Astrocyte (in vitro differentiated cells and primary cell): ENCODE data around the gene EXOC6.
A peak's percentile ranks its signal among the peaks of the same experiment; 100 is the strongest.

Source experiments
- CTCF ChIP-seq: IDR thresholded peaks from 2 replicates; pipeline ENCODE4 v1.5.1; 2011; ENCODE audit warnings: low read depth, mild to moderate bottlenecking, inconsistent platforms, low read length, moderate library complexity; ENCODE audit not compliant: insufficient read depth
- EZH2 ChIP-seq: IDR thresholded peaks from 2 replicates; pipeline ENCODE4 v1.6.1; 2012; ENCODE audit warnings: mild to moderate bottlenecking, low read length, inconsistent platforms; ENCODE audit not compliant: insufficient read depth

DNA sequence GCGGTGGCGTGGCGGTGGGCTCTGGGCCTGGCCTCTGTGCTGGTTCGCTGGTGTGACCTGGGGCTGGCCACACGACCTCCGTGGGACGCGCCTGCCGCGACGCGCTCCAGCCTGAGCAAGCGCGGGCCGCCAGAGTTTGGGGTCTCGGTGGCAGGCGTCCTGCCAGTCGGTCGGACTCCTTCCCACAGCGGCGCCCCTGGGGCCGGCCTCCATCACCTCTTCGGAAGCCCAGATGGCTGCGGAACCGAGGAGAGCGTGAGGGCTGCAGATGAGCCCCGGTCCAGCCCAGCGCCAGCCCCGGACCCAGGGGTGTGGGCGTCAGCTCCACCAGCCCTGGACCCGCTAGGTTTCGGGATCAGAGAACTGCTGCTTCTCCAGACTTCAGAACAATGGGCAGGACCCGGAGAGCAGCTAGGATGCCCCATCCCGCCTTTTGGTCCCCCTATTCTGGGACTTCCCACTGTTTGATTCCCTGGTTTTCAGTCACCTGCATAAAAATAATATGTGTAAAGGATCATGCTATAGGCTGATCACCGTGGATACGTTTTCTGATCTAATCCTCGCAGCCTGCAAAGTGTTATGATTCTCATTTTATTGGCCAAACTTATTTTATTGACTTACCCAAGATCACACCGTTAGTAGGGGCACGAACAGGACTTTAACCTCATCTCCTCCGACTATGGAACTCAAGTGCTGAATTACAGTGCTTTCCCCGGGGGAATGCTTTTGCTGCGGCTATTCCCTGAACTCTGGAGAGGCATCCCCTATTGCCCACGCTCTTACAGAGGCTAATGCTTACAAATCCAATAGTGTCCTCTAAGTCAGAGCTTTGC lies 215.0 kb downstream of the EXOC6 start:
- no peak for TF ChIP-seq CTCF
- peak; percentile 64 for TF ChIP-seq EZH2
